ENCODE data around the gene TMEM59L.
A peak's percentile ranks its signal among the peaks of the same experiment; 100 is the strongest.
"Not testable (repeated sequence)": the region's sequence is repeated elsewhere in the genome, so short reads cannot be mapped to it uniquely, and the experiment has no call there.

The TMEM59L gene

GRCh38 chr19:18612772-18613588 lies at the start of gene TMEM59L:
TMEM59L (plus strand) TSS chr19:18612870; CDS start chr19:18612959, 89 bp downstream.
- peak; percentile 65 for DNase-seq (ENCODE audit: low spot score)

DNA sequence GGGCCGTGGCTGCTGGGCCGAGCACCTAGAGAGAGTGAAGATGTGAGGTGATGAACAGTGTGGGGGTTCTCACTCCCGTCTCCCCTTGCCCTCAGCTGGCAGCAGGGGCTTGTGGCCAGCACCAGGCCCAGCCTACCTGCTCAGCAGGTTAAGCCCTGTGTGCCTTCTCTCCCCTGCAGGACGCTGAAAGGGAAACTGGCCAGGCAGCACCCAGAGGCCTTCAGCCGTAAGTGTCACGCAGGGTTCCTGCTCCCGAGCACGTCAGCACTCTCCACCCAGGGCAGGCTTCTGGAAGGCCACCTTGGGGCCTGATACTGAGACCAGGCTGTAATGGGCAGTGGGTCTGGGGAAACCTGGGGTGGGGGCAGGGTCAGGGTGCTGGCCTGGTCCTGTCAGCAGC lies 45.7 kb upstream of the TMEM59L start:
- no peak for DNase-seq (ENCODE audit: low spot score)

DNA sequence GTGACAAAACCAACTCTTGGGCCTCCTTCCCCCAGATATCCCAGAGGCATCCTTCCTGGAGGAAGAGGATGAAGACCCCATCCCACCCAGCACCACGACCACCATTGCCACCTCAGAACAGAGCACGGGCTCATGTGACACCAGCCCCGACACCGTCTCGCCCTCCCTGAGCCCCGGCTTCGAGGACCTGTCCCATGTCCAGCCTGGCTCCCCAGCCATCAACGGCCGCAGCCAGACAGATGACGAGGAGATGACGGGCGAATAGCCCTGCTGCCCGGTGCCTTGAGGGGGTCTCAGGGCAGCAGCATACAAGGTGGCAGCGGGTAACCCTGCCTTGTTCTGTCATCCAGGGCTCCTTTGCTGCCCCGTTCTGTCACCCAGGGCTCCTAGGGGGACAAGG lies 44.3 kb upstream of the TMEM59L start:
- no peak for DNase-seq (ENCODE audit: low spot score)

DNA sequence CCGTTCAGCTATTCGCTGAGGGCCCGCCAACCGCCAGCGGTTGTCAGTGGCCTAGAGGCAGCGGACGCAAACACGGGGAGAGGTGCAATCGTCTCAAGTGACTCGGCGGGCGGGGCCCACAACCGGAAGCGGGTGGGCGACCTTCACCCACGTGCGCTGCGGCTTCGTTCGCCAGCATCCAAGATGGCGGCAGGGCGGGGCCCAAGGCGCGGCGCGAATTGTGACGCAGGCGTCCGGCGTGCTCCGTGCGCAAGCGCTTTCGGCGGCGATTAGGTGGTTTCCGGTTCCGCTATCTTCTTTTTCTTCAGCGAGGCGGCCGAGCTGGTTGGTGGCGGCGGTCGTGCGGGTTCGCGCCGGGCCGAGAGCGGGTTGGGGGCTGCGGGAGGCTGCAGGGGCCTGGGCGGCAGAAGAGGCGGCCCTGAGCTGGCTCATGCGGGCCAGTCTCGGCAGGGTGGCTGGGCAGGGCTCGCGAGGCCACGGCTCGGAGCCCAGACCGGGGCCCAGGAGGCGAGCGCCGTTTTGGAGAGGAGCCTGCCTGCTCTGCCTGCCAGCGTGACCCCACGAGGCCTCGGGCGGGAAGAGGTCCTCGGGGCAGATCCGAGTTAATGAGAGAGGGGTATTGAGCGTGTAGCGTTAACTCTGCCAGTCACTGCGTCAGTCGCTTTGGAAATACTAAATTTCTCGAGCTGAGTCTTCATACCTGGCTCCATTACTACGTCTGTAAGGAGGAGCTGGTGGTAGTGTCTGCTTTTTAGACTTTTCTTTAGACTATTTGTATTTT lies 40.9 kb upstream of the TMEM59L start, which contains the start of gene UBA52:
UBA52 (plus strand) TSS at position 294 of the 781 bp plus-strand sequence. CDS start 1,444 bp downstream, outside the sequence.
- peak; percentile 99 for DNase-seq (ENCODE audit: low spot score)

GRCh38 chr19:18574691-18575291 lies 37.9 kb upstream of the TMEM59L start:
- DNase-seq (ENCODE audit: low spot score) = no peak

GRCh38 chr19:18576383-18576782 lies 36.3 kb upstream of the TMEM59L start:
- DNase-seq (ENCODE audit: low spot score) = no peak

DNA sequence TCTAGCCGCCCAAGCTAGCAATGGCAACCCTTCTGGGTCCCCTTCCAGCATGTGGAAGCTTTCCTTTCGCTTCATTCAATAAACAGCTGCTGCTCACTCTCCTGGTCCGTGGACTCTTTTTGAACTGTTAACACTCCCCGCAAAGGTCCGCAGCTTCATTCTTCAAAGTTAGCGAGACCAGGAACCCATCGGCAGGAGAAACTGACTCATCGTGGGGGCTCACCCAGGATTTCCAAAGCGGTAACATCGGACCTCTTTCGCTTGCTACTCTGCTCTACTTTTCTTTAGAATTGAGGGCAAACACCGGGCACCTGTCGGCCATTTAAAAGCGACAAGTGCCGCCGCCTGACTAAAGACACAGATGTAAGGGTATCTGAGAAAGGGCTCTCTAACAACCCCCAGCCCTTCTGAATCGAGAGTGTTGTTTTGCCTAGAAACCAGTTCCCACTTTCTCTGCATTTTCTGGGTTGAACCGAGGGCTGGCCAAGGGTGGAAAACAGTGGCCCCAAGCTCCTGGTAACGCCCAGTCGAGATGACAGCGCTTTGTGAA lies 35.2 kb upstream of the TMEM59L start:
- DNase-seq (ENCODE audit: low spot score) = no peak

- DNase-seq (ENCODE audit: low spot score) = no peak
Observed at GRCh38 chr19:18580311-18580710, 32.4 kb upstream of the TMEM59L start.

DNA sequence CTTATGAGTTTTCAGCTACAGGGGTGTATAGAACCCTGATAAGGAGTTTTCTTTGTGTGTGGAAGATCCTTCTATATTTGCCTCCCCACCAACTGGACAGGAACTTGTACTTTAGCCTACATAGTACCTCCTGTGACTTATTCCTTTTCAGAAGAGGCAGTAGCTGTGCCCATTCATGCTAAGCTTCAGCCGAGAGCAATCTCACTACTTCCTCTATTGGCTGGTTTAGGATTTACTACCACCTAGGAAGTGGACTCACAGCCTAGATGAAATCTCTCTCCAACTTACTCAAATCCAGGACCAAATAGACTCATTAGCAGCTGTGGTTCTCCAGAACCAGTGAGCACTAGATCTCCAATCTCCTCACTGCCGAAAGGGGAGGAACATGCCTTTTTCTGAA lies 26.4 kb upstream of the TMEM59L start:
- no peak for DNase-seq (ENCODE audit: low spot score)

- no peak for DNase-seq (ENCODE audit: low spot score)
Observed at GRCh38 chr19:18587561-18587960, 25.1 kb upstream of the TMEM59L start.

- DNase-seq (ENCODE audit: low spot score) = no peak
Observed at GRCh38 chr19:18587962-18588610, 24.6 kb upstream of the TMEM59L start.

- DNase-seq (ENCODE audit: low spot score) = peak; percentile 93
Observed at GRCh38 chr19:18588611-18589379, 23.9 kb upstream of the TMEM59L start, which contains the start of gene REX1BD. REX1BD (plus strand) TSS chr19:18588798; CDS start chr19:18588802, 4 bp downstream.

- DNase-seq (ENCODE audit: low spot score) = peak; percentile 82
Observed at GRCh38 chr19:18589380-18590272, 23.0 kb upstream of the TMEM59L start.

- peak; percentile 87 for DNase-seq (ENCODE audit: low spot score)
Observed at GRCh38 chr19:18590273-18591272, 22.1 kb upstream of the TMEM59L start.

DNA sequence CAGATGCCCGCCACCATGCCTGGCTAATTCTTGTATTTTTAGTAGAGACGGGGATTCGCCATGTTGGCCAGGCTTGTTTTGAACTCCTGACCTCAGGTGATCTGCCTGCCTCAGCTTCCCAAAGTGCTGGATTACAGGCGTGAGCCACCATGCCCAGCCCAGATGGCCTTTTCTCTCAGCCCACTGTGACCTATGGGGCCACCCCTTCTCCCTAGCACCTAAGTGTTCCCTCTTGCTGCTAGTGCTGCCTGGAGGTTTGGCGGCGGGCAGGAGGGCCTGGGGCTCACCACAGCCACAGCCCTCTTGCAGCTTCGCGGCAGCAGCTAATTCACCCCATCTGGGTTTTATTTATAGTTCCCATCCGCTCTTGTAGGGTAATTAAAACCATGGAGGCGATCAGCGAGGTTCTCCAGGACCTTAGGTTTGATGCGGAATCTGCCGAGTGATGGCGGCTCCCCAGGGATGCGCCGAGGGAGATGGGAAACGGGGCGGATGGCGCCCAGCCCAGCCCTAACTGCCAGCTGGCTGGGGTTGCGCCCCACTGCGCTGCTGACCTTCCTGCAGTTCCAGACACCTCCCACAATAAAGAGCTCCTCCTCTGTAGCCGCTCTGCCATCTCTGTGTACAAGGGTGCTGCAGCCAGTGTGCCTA lies 20.8 kb upstream of the TMEM59L start:
- DNase-seq (ENCODE audit: low spot score) = no peak

DNA sequence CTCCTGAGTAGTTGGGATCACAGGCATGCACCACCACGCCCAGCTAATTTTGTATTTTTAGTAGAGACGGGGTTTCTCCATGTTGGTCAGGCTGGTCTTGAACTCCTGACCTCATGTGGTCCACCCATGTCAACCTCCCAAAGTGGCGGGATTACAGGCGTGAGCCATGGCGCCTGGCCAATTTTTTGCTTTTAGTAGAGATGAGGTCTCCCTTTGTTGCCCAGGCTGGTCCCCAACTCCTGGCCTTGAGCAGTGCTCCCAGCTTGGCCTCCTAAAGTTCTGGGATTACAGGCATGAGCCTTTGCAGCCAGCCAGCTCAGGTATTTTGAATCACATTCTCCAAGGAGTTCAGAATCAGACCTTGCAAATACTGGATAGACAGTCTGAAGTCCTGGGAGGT lies 19.9 kb upstream of the TMEM59L start:
- DNase-seq (ENCODE audit: low spot score) = not testable (repeated sequence)

DNA sequence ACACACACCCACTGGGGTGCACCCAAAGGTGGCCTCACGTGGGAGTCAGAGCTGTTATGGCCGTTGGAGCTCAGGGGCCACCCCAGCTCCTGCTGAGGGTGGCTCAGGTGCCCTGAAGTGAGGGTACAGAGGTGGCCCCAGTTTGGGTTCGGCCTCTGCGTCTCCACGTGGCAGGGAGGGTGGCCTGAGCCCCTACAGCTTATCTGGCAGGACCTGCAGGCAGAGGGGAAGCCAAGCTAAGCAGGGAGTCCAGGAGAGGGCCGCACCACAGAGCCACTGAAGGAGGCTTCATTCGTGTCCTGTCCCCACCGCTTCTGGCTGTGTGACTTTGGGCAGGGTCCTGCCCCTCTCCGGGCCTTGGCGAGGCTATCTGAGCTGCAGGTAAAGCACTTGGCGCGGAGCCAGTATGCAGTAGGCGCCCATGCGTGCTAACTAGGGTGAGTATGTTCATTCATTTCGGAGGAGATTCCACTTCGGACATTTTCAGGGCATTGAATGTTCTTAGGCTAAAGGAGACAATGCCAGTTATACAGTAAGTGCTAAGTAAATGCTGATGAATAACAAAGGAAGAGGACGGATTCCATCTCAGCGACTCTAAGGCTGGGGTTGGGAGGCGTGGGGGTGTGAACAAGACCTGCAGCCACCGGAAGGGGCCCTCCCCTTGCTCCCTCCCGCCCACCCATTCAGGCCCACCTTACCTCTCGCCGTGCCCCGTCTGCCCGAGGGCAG lies 19.1 kb upstream of the TMEM59L start:
- no peak for DNase-seq (ENCODE audit: low spot score)
